GM18907 (cell line): ENCODE data around the gene PRDM16.

ENCODE experiments used
- ATAC-seq: cut with Tn5 transposase; IDR thresholded peaks from one replicate; pipeline ENCODE4 v1.9.1; 2021; ENCODE audit warnings: mild to moderate bottlenecking, moderate library complexity; ENCODE audit not compliant: unreplicated experiment

The PRDM16 gene

DNA sequence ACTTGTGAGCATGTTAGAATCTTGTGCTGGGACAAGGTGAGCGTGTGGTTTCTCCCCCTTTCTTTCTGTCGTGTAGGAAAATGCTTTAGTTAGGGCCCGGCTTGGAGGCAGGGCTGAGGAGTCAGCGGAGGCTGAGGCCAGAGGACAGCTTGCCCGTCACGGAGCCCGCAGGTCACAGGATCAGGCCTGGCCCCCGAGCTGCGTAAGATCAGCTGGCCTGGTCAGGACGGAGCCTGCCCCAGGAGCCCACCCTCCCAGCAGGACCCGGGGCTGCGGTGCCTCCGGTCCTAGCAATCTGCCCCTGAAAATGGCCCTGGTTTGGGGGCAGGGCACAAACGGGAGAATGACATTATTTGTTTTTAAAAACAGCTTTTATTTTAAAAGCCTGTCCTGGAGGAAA, 52.0 kb downstream of the PRDM16 start:
- no peak for ATAC-seq

DNA sequence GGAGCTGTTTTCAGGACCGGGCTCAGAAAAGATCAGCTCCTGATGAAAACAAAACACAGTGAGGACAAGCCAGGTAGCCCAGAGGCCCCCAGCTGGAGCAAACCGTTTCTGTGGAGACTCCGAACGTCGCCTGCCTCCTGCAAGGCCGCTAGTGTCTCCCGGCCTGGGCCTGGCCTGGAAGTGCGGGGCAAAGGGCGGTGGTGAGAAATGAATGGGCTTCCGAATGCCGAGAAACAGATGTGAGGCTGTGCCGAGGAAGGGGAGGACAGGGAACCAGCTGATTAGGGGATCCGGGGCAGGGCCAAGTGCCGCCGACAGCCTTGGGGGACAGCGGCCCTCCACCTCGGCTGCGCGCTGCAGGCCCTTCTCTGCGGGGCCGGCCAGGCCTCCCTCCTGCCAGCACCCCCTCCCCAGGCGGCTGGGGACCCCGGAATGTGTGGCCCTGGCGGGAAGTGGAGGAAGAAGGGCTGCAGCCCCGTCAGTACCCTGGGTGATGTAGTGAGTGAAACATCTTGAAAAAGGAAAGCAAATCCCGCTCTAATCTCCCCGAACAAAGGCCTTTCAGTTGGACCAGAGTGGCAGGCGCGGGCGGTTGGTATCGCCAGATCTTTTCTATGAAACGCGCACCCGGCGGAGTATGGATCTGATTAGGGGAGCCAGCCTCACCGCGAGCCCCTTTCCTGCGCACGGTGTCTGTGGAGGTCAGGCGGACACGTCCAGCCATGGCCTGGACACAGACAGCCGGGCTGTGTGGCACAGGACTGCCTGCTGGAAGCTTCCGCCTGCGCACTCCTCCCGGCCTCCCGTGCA, 52.6 kb downstream of the PRDM16 start:
- ATAC-seq = no peak

DNA sequence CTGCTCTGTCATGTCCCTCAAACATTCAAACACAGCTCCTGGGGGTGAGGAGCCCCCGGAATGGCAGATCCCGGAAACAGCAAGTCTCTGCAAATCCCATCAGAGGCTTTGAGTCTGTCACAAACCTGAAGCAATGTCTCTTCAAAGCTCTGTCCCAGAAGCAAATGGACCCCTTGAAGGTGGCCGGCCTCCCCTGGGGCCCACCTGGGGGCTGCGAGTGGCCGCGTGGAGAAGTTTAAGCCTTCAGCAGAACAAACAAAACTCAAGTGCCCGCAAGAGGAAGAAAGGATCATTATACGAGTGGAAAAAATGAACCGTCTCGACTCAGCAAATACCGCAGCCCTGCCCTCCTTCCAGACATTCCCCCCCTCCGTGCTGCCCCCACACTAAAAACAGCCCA, 53.3 kb downstream of the PRDM16 start:
- no peak for ATAC-seq

DNA sequence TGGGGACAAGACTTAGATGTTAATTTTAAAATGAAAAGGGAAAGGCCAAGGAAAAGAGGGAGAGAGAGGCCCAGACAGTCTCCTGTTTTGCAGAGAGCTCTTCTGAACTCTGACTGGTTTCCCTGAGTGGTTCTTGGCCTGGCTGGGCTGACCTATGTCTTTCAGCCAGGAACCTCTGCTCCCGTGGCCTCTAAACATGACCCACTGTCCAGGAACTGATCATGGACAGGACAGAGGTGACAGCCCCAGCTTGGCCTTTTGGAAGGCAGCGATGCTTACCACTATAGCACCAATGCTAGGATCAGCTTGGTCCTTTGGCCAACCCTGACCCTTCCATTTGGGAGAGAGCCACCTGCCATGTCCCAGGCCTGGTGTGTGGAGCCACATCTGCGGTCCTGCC, 55.2 kb downstream of the PRDM16 start:
- ATAC-seq = no peak

DNA sequence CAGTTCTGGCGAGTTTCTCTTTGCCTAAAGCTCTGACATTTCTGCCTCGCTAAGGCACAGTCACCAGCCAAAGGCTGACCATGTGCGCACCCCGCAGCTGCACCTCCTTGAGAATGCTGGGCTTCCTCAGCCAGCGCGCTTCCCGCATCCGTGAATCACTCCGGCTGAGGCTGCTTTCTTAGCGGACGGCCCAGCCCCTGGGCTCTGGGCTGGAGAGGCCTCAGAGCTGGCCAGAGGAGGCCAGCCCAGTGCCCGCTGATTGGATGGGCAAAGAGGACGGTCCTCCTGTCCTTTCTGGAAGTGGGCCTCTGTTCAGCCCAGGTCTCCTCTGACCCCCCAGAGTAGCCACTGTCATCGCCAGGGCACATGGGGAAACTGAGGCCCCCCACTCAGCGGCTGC, 56.1 kb downstream of the PRDM16 start:
- no peak for ATAC-seq

DNA sequence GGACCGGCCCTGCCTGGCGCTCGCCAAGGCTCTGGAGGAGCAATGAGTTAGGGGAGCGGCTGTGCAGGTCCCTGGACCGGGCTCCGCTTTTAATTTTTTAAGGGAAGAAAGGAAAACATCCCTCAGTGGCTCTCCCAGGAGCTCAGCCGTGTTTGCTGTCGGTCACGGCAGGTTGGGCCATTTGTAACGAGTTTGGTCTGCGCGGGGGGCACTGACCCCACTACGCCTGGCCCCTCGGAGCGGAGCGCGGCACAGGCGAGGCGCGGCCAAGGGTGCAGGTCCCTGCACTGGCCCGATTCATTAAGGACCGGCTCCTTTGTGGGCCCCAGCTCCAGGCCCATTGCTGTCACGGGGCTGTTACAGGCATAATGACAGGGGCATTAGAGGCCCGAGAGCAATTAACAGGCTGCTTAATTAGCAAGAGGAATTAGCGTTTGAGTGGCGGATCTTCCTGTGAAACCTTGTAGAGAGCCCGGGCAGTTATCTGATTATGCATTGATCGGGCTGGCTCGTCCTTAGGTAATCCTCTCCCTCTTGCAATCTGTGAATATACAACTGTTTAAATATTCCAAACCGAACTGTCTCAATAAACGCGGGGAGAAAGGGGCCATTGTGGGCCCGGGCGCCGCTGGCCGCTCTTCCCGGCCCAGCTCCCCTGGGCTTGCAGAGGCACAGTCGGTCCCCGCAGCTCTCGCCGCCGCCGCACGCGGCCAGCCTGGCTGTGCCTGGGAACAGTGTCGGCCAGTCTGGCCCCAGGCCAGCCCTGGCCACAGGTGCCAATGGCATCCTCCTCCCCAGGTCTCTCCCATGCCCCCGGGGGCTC, 56.8 kb downstream of the PRDM16 start:
- ATAC-seq = no peak

DNA sequence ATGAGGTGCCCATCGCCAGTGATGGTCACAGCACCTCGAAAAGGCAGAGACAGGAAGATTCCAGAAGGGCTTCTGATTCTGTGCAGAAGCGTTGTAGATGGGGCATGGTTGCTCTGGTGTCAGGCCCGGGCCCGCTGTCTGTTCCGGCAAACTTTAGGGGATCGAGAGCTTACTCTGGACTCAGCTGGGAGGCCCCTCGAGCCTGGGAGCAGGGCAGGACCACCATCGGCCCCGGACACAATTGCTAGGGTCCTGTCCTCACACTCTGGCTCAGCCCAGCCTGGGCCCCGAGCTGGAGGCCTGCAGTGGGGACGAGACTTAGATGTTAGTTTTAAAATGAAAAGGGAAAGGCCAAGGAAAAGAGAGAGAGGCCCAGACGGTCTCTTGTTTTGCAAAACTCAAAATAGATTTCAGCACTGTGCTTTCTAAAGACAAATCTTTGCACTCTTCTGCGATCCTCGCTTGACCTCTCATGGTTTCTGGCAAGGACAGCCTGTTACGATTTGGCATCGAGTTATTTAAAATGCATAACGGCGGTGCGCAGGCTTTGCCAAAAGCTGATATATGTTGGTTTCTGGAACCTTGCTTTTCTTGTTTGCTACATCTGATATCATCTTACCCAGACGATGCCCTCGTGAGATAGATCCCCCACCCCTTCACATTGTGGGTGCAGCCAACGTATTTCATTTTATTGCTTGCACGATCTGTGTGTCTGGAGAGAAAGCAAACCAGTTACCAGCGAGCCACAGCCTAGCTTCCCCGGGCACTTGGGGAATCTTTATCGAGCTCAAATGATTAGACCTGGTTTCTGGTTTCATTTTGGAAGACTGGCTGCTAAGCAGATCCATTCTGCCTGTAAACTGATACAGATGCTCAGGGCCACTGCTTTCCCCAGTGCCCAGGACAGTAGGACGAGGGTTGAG, 58.0 kb downstream of the PRDM16 start:
- no peak for ATAC-seq

DNA sequence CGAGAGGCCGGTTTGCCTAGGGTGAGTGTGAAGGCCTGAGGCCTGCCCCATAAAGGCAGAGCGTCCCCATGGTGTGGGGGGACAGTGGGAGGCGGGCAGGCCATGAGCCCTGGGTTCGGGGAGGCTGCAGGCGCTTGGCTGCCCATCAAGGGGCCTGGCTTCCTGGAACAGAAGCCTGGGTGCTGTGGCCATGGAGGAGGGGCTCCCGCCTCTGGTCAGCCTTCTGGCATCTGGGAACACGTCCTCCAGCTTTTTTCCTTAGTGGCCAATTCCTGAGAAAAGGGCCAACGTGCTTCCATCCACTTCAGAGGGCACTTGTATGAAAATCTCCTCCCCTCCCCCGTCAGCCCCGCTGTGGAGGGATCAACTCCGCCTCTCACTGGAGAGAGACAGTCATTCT, 58.7 kb downstream of the PRDM16 start:
- no peak for ATAC-seq

DNA sequence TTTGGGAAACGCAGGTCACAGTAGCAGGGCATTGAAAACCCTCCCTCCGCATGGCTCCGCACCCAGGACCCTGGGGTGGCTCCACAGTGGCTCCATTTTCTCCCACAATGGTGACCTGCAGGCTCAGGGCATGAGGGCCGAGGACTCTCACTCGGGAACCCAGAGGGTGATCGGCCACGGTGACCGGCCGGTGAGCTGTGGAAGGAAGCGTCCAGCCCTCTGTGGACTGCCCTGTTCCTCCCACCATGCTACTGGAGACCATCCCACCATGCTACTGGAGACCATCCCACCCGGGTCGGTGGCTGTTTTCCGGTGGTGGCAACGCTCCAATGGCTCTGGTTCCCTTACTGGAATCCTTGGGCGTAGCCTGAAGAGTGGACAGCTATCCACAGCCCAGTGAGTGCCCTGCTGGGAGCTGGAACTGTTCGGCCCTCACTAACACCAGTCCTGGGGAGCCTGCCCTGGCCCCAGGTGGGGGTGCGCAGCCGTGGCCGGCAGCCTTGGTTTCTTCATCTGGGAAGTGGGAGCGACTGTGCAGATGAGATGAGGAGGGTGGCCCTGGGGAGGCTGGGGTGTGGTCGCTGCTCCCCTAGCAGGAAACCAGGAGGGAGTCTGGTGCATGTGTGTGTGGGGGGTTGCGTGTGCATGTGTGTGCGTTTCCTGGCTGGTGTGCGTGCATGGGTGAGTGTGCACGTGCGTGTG, 59.6 kb downstream of the PRDM16 start:
- ATAC-seq = no peak

DNA sequence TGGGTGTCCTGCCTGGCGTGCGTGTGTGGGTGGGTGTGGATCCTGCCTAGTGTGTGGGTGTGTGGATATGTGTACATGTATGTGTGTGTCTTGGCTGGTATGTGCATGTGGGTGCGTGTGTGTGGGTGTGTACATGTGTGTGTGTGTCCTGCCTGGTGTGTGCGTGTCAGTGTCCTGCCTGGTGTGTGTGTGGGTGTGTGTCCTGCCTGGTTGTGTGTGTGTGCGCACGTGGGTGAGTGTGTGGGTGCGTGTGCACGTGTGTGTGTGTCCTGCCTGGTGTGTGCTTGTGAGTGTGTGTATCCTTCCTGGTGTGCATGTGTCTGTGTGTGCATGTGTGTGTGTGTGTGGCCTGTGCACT, 60.1 kb downstream of the PRDM16 start:
- no peak for ATAC-seq

DNA sequence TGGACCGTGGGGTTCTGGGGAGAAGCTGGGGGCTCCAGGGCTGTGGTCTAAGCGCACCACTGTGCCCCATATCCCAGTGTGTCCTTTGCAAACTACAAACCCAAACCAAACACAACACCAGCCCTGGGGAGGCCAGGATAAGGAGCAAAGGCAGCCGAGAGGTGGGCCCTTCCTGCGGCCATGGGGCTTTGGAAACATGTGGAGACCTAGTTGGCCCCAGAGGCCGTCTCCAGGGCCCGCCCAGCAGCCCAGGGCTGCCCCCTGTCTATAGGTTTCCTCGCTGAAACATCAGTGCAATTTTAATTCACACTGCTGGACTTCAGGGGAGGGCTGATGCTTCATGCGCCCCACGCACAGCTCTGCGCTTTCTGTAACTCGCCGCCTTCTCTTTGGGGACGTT, 61.3 kb downstream of the PRDM16 start:
- no peak for ATAC-seq

DNA sequence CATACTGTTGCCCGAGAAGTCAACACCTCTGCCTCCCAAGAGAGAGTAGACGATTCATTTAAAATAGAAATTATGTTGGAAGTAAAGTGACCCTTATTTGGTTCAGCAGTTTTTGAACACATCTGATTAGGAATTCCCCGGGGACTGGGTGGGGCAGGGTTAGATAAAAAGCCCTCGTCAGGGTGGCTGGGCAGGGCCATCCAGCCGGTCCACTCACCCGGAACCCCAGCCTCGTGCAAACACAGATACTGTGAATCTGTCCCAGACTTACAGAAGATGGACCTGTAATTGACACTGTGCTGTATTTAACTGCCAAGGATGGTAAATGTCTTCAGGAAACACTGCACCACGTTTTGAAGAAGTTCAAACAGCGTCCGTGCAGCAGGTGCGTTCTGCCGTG, 63.7 kb downstream of the PRDM16 start:
- no peak for ATAC-seq

DNA sequence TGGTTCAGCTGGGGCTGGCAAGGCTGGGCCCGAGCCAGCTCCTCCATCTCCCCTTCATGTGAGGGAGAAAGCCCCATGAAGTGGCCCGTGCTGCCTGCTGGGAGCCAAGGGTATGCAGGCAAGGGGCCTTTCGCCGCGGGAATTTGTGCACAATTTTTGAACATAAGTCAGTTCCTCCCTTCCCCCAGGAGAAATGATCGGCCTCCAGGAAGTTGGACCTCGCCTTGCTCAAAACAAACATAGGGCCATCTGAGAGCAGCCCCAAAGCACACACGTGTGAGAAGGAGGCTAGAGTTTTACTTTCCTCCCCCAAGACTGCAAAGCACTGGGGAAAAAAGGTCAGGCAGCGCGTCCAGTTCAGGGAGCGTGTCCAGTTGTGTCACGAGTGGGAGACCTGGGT, 64.7 kb downstream of the PRDM16 start:
- ATAC-seq = no peak

DNA sequence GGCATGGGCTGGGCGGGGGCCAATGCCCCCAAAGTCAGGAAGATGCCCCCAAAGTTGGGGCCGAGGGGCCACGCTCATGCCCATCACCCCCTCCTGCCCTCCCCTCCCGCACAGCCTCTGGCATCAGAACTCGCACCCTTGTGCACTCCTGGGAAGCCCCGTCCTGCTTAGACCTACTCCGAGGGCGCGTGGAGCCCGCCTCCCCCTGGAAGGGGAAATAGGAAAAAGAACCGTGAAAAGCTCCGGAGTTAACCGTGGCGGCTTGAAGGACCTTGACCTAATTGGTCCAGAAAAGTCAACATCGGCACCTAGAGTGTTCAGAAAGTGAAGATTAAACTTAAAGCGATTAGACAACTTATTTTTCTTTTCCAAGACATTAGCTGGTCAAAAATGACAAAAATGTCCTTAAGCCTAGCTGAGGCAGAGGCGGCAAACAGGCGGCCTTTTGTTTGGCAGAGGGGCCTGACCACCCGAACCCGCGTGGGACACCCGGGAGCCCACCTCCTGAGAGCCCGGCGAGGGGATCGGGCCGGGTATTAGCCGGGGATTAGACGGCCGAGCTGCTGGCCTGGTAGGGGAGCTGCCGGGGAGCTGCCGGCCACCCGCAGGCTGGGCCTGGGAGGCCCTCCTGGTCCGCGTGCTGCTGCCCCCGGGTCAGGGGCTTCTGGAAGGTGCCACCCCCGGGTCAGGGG, 65.5 kb downstream of the PRDM16 start:
- ATAC-seq = no peak

DNA sequence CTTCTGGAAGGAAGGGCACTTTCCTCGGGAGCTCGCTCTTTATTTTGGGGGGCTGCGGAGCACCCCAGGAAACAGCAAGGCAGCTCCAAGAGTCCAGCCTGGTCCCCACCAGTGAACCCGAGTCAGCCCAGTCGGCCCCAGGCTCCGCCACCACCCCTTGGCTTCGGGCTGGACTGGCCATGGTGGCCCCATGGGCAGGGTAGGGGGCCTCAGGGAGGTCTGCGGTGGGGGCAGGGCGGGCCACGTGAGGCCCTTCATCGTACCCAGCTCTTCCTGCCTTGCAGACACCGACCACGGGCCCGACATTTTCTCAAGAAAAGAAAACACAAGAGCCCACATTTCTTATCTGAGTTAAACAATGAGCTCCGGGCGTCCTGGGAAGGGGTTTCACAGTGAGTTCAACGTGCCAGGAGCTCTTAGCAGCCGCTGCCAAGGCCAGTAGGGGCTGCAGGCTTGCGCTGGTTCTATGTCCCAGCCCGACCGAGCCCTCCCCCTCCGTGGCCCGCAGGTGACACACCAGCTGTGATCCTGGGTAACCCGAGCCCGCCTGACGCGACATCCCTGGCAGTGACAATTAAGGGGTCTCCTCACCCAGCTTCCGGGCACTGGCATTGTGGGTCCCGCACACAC, 66.2 kb downstream of the PRDM16 start:
- no peak for ATAC-seq

DNA sequence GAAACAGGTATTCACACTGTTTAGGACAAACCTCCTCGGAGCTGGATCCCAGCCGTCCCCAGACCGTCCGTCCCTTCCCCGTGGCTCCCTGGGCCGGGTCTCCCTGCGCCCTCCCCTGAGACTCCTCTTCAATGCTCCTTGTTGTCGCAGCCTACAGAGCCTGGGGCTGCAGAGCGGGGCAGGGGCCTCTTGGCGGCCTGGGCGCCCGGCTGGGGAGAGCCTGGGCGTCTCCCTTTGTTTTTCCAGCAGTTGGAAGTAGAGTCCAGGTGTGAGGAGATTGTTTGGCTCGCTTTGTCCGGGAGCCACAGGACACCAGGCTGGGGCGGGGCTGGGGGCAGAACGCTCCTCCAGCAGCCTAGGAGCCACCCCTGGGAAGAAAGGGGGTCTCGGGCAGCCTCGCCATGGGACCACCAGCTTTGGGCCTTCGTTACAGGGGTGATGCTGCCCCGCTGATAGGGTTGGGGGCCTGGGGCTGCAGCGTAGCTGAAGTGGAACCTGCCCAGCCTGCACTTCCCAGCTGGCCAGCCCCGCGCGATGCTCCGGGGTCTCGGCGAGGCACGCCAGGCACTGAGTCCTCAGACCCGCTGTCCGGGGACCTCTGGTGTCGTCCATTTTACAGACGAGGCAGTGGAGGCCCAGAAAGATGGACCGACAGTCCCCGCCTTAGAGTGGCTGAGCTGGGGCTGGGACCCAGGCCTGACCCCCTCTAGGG, 66.9 kb downstream of the PRDM16 start:
- no peak for ATAC-seq

DNA sequence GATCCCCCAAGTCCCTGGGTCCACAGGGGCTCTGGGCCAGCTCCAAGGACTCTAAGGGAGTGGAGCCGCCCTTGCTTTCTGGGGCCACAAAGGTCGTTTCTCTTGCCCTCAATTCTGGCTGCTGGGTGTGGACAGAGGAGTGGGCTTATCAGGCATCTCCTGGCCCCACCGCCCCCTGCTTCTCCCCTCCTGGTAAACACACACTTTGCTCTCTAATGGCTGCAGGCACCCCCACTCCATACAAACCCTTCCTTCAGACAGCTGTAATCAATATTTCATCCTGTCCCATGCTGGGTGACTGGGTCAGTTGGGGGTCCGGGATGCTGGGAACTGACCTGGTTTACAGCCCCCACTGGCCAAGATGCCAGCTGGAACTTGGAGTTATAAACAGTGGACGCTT, 67.5 kb downstream of the PRDM16 start:
- ATAC-seq = no peak

DNA sequence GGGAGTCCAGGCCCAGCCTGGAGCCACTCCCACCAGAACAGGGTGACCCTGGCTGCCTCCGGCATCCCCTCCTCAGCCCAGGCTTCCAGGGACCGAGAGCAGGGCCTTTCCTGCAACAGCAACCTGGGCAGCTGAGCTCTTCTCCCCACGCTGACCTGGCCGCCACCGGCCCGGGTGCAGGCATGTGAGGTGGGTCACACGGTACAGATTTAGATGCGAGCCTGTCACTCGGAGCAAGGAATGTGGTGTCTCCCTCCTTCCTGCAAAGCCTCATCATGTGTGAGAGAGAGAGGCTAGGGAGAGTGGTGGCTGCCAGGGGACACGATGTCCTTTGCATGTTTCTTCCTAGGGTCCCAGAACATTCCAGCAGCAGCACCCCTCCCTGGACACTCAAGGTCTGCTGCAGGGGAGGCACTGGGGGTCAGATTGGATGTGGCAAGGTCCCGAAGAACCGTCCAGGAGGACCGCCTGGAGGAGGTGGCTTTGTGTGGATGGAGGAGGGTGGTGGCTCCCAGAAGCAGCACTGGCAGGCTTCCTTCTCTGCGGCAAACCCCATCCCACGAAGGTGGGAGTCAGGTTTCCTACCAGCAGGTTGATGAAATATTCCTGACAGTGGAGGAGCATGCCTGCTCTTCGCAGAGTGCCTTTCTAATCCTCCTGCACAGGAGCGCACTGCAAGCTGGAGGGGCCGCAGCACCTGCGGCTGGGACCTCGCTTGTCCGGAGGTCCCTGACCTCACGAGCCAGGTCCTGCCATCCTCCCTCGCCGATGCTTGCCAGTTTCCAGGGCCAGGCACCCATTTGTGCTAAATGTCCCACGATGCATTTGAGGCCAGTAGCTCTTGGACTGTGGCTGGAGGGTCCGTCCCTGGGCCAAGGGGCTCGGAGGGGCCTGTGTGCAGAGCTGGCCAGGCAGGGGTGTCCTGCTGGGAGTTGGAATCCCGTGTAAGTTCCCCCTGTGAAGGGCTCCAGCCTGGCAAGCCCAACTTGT, 68.4 kb downstream of the PRDM16 start:
- no peak for ATAC-seq
